SK-N-SH treated with all-trans-retinoic acid at 6 μM for 48 hours (cell line): ENCODE measurements around the gene COBLL1.

Experiments used
- ATAC-seq: fragments of 200-7000 bp; cut with Tn5 transposase; 3 replicates; pipeline ENCODE4 v1.9.1; 2020; ENCODE audit warnings: mild to moderate bottlenecking, moderate library complexity
- ARNTL ChIP-seq: fragments of 450-650 bp; formaldehyde crosslinking; IDR thresholded peaks from 2 replicates; pipeline ENCODE4 v1.5.0; 2020; ENCODE audit warnings: low read depth, mild to moderate bottlenecking, moderate library complexity, borderline replicate concordance
- BACH2 ChIP-seq: fragments of 250-450 bp; sonication (Bioruptor Pico); IDR thresholded peaks from 2 replicates; pipeline ENCODE4 v1.9.0; 2021; ENCODE audit warnings: mild to moderate bottlenecking, borderline replicate concordance
- CSDC2 ChIP-seq: fragments of 250-450 bp; sonication (Bioruptor Pico); IDR thresholded peaks from 2 replicates; pipeline ENCODE4 v1.5.0; 2020; ENCODE audit warnings: mild to moderate bottlenecking, moderate library complexity
- ESRRG ChIP-seq: fragments of 250-450 bp; sonication (Bioruptor Pico); IDR thresholded peaks from 2 replicates; pipeline ENCODE4 v1.6.1; 2021; ENCODE audit warnings: mild to moderate bottlenecking
- GLIS3 ChIP-seq: fragments of 250-450 bp; sonication (Bioruptor Pico); IDR thresholded peaks from 2 replicates; pipeline ENCODE4 v1.5.0; 2020; ENCODE audit warnings: mild to moderate bottlenecking, moderate library complexity
- ISL1 ChIP-seq: fragments of 250-450 bp; sonication (Bioruptor Pico); IDR thresholded peaks from 2 replicates; pipeline ENCODE4 v2.1.2; 2022; ENCODE audit warnings: mild to moderate bottlenecking, moderate library complexity
- OSR1 ChIP-seq: fragments of 250-450 bp; sonication (Bioruptor Pico); IDR thresholded peaks from 2 replicates; pipeline ENCODE4 v1.8.0; 2022; ENCODE audit warnings: moderate library complexity, mild to moderate bottlenecking, inconsistent platforms
- PPARA ChIP-seq: fragments of 250-450 bp; sonication (Bioruptor Pico); IDR thresholded peaks from 2 replicates; pipeline ENCODE4 v1.5.0; 2020; ENCODE audit warnings: mild to moderate bottlenecking, borderline replicate concordance
- RARB ChIP-seq: fragments of 250-450 bp; sonication (Bioruptor Pico); IDR thresholded peaks from 2 replicates; pipeline ENCODE4 v1.8.0; 2021; ENCODE audit warnings: mild to moderate bottlenecking, moderate library complexity
- SNAI2 ChIP-seq: fragments of 250-450 bp; sonication (Bioruptor Pico); IDR thresholded peaks from 2 replicates; pipeline ENCODE4 v1.5.0; 2020; ENCODE audit warnings: mild to moderate bottlenecking, moderate library complexity
- TCF4 ChIP-seq: fragments of 250-450 bp; sonication (Bioruptor Pico); IDR thresholded peaks from 2 replicates; pipeline ENCODE4 v1.8.0; 2021; ENCODE audit warnings: mild to moderate bottlenecking, moderate library complexity, borderline replicate concordance
- TOX ChIP-seq: fragments of 250-450 bp; sonication (Bioruptor Pico); IDR thresholded peaks from 2 replicates; pipeline ENCODE4 v1.8.0; 2021; ENCODE audit warnings: mild to moderate bottlenecking, moderate library complexity, borderline replicate concordance
- TSHZ2 ChIP-seq: fragments of 250-450 bp; sonication (Bioruptor Pico); IDR thresholded peaks from 2 replicates; pipeline ENCODE4 v1.5.0; 2020; ENCODE audit warnings: mild to moderate bottlenecking, moderate library complexity
- ZC3H10 ChIP-seq: fragments of 250-450 bp; sonication (Bioruptor Pico); IDR thresholded peaks from 2 replicates; pipeline ENCODE4 v1.5.1; 2021; ENCODE audit warnings: mild to moderate bottlenecking, moderate library complexity
- ZFP3 ChIP-seq: fragments of 250-450 bp; sonication (Bioruptor Pico); IDR thresholded peaks from 2 replicates; pipeline ENCODE4 v1.5.0; 2020; ENCODE audit warnings: mild to moderate bottlenecking, moderate library complexity
- ZFP30 ChIP-seq: fragments of 450-650 bp; formaldehyde crosslinking; IDR thresholded peaks from 2 replicates; pipeline ENCODE4 v1.5.0; 2022; ENCODE audit warnings: mild to moderate bottlenecking, moderate library complexity
- ZNF565 ChIP-seq: fragments of 450-650 bp; formaldehyde crosslinking; conservative IDR thresholded peaks from 2 replicates; pipeline ENCODE4 v1.5.0; 2020; ENCODE audit warnings: low read depth, mild to moderate bottlenecking, moderate library complexity
- ZNF70 ChIP-seq: fragments of 450-650 bp; formaldehyde crosslinking; IDR thresholded peaks from 2 replicates; pipeline ENCODE4 v1.5.0; 2020; ENCODE audit warnings: mild to moderate bottlenecking, moderate library complexity
- ZNF8 ChIP-seq: fragments of 450-650 bp; formaldehyde crosslinking; IDR thresholded peaks from 2 replicates; pipeline ENCODE4 v1.5.0; 2020; ENCODE audit warnings: mild to moderate bottlenecking, moderate library complexity
- TF ChIP-seq, protein P1 (sequence below): fragments of 250-450 bp; sonication (Bioruptor Pico); IDR thresholded peaks from 2 replicates; pipeline ENCODE4 v1.8.0; 2021; ENCODE audit warnings: low read depth, mild to moderate bottlenecking, moderate library complexity, borderline replicate concordance
- TF ChIP-seq, protein P2 (sequence below): fragments of 250-450 bp; sonication (Bioruptor Pico); IDR thresholded peaks from 2 replicates; pipeline ENCODE4 v1.5.1; 2021; ENCODE audit warnings: mild to moderate bottlenecking, moderate library complexity
- TF ChIP-seq, protein P3 (sequence below): fragments of 250-450 bp; sonication (Bioruptor Pico); IDR thresholded peaks from 2 replicates; pipeline ENCODE4 v1.5.1; 2020; ENCODE audit warnings: low read depth, mild to moderate bottlenecking, moderate library complexity

Gene COBLL1

DNA sequence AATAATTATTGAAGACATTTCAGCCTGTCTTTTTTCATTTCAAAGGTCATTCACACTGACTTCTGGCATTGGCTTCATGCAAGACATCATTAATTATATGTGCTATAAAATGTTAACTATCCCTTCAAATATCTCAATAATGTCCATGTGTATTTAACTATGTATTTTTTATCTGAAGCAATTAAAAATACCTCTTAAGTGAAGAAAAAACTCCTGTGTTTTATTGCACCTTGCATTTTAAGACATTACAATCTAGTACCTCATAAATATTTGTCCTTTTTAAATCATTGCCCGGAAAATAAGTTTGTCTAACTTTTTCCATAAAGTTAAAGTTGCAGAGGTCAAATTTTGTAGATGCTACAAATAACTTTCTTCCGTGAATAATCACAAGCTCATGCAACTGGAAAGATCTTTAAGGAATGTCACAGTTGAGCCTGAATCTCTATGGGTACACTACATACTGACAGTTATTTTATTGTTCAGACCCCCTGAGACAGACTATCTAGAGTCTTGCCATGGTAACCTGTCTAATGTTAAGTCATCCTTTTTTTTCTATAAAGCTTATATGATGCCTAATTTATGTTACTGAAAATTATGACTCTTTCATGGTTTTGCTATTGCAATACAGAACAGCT, 38.4 kb upstream of the COBLL1 start:
- TF ChIP-seq, protein P1, sequence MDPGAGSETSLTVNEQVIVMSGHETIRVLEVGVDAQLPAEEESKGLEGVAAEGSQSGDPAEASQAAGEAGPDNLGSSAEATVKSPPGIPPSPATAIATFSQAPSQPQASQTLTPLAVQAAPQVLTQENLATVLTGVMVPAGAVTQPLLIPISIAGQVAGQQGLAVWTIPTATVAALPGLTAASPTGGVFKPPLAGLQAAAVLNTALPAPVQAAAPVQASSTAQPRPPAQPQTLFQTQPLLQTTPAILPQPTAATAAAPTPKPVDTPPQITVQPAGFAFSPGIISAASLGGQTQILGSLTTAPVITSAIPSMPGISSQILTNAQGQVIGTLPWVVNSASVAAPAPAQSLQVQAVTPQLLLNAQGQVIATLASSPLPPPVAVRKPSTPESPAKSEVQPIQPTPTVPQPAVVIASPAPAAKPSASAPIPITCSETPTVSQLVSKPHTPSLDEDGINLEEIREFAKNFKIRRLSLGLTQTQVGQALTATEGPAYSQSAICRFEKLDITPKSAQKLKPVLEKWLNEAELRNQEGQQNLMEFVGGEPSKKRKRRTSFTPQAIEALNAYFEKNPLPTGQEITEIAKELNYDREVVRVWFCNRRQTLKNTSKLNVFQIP, result no peak
- TF ChIP-seq ESRRG (CRISPR knock-in tag), result no peak
- TF ChIP-seq ZNF70 (CRISPR knock-in tag), result no peak
- no peak for TF ChIP-seq ARNTL
- no peak for TF ChIP-seq CSDC2 (CRISPR knock-in tag)
- TF ChIP-seq BACH2 (CRISPR knock-in tag), result no peak
- TF ChIP-seq ZFP3, result no peak
- no peak for TF ChIP-seq ISL1 (CRISPR knock-in tag)
- no peak for TF ChIP-seq SNAI2
- TF ChIP-seq ZC3H10 (CRISPR knock-in tag), result no peak
- TF ChIP-seq TCF4, result no peak
- TF ChIP-seq TOX (CRISPR knock-in tag), result no peak
- no peak for TF ChIP-seq ZNF8 (CRISPR knock-in tag)
- no peak for TF ChIP-seq ZFP30
- TF ChIP-seq OSR1 (CRISPR knock-in tag), result no peak
- TF ChIP-seq PPARA (CRISPR knock-in tag), result no peak
- TF ChIP-seq, protein P2, sequence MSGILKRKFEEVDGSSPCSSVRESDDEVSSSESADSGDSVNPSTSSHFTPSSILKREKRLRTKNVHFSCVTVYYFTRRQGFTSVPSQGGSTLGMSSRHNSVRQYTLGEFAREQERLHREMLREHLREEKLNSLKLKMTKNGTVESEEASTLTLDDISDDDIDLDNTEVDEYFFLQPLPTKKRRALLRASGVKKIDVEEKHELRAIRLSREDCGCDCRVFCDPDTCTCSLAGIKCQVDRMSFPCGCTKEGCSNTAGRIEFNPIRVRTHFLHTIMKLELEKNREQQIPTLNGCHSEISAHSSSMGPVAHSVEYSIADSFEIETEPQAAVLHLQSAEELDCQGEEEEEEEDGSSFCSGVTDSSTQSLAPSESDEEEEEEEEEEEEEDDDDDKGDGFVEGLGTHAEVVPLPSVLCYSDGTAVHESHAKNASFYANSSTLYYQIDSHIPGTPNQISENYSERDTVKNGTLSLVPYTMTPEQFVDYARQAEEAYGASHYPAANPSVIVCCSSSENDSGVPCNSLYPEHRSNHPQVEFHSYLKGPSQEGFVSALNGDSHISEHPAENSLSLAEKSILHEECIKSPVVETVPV, result no peak
- no peak for ATAC-seq

- ATAC-seq, result no peak
- TF ChIP-seq ZFP3, result no peak
- TF ChIP-seq OSR1 (CRISPR knock-in tag), result no peak
- no peak for TF ChIP-seq TOX (CRISPR knock-in tag)
- no peak for TF ChIP-seq ZNF8 (CRISPR knock-in tag)
- TF ChIP-seq ZC3H10 (CRISPR knock-in tag), result no peak
- TF ChIP-seq ESRRG (CRISPR knock-in tag), result no peak
- TF ChIP-seq ARNTL, result no peak
- no peak for TF ChIP-seq TCF4
- TF ChIP-seq, protein P3, sequence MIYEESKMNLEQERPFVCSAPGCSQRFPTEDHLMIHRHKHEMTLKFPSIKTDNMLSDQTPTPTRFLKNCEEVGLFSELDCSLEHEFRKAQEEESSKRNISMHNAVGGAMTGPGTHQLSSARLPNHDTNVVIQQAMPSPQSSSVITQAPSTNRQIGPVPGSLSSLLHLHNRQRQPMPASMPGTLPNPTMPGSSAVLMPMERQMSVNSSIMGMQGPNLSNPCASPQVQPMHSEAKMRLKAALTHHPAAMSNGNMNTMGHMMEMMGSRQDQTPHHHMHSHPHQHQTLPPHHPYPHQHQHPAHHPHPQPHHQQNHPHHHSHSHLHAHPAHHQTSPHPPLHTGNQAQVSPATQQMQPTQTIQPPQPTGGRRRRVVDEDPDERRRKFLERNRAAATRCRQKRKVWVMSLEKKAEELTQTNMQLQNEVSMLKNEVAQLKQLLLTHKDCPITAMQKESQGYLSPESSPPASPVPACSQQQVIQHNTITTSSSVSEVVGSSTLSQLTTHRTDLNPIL, result no peak
- TF ChIP-seq, protein P2, result no peak
- TF ChIP-seq RARB (CRISPR knock-in tag), result no peak
- TF ChIP-seq, all 23 proteins: peak for 0
Measured at GRCh38 chr2:164877927-164878326, 36.3 kb upstream of the COBLL1 start.

DNA sequence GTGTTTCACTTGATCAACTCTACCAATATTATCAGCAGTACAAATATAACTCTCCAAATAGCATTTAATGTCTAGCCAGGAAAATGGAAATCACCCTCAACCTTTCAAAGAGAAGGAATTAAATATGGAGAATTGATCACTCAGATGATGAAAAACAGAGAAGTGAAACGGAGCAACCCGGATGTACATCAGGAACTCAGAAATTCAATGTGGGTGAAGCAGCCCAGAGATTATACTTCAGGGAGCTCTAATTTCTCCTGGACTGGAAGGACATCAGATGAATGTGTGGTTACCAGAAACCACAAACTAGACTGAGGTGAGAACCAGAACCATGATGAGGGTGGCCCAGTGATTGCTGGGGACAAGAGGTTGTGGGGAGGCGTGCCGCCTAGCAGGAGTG, 35.5 kb upstream of the COBLL1 start:
- ATAC-seq, result no peak
- no peak for TF ChIP-seq ZC3H10 (CRISPR knock-in tag)
- TF ChIP-seq, protein P2, result no peak
- TF ChIP-seq OSR1 (CRISPR knock-in tag), result no peak
- no peak for TF ChIP-seq ESRRG (CRISPR knock-in tag)
- TF ChIP-seq ZNF565, result no peak
- TF ChIP-seq ZFP3, result no peak
- no peak for TF ChIP-seq TCF4
- TF ChIP-seq PPARA (CRISPR knock-in tag), result no peak
- no peak for TF ChIP-seq CSDC2 (CRISPR knock-in tag)
- TF ChIP-seq TOX (CRISPR knock-in tag), result no peak
- no peak for TF ChIP-seq ZNF70 (CRISPR knock-in tag)
- TF ChIP-seq BACH2 (CRISPR knock-in tag), result no peak
- TF ChIP-seq ARNTL, result no peak
- TF ChIP-seq ZFP30, result no peak
- TF ChIP-seq TSHZ2, result no peak
- TF ChIP-seq GLIS3 (CRISPR knock-in tag), result no peak
